Measurements from ENCODE around the gene LCE6A.

LCE6A gene

GRCh38 chr1:152817309-152817708 is 25.3 kb upstream of the LCE6A start:
- TF ChIP-seq, protein P1, sequence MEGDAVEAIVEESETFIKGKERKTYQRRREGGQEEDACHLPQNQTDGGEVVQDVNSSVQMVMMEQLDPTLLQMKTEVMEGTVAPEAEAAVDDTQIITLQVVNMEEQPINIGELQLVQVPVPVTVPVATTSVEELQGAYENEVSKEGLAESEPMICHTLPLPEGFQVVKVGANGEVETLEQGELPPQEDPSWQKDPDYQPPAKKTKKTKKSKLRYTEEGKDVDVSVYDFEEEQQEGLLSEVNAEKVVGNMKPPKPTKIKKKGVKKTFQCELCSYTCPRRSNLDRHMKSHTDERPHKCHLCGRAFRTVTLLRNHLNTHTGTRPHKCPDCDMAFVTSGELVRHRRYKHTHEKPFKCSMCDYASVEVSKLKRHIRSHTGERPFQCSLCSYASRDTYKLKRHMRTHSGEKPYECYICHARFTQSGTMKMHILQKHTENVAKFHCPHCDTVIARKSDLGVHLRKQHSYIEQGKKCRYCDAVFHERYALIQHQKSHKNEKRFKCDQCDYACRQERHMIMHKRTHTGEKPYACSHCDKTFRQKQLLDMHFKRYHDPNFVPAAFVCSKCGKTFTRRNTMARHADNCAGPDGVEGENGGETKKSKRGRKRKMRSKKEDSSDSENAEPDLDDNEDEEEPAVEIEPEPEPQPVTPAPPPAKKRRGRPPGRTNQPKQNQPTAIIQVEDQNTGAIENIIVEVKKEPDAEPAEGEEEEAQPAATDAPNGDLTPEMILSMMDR (IDR thresholded peaks at IDR 0.05; ENCODE audit: insufficient read depth, missing control alignments) = no peak
- FAIRE-seq (no peak), DNase-seq (ENCODE audit: insufficient read length, low spot score) (no peak)

DNA sequence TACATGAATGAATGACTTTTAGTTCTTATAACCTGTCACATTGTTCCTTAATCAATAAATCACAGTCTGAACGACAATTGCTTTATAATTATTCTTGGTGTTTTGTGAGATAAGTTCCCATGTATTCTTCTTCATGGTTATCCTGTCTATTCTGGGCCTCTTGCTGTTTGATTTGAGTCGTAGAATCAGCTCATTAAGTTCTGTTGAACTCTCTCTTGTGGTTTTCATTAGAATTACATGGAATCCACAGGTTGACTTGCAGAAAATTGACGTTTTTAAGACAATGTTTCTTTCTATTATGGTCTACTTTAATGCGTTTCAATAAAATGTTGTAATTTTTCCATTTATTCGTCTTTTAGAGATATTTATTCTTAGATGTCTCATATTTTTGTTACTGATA is 19.4 kb upstream of the LCE6A start:
- no peak for FAIRE-seq

GRCh38 chr1:152824964-152825363 is 17.7 kb upstream of the LCE6A start:
- TF ChIP-seq, protein P1 (IDR thresholded peaks at IDR 0.05; ENCODE audit: insufficient read depth, missing control alignments) = no peak
- DNase-seq (ENCODE audit: insufficient read length, low spot score) (no peak), FAIRE-seq (no peak)

More for the DNA sequence above, 19.4 kb upstream of the LCE6A start:
- DNase-seq (ENCODE audit: insufficient read length, low spot score) = no peak
- TF ChIP-seq, protein P1 (IDR thresholded peaks at IDR 0.05; ENCODE audit: insufficient read depth, missing control alignments) = no peak

- DNase-seq (ENCODE audit: insufficient read length, low spot score) (no peak), FAIRE-seq (no peak)
- TF ChIP-seq, protein P1 (IDR thresholded peaks at IDR 0.05; ENCODE audit: insufficient read depth, missing control alignments) = no peak
These were observed 15.5 kb upstream of the LCE6A start, which contains the start of gene LCE1A for GRCh38 chr1:152827173-152827572. TSS of gene LCE1A (plus strand) at chr1:152827473. CDS start at chr1:152827473, 0 bp downstream.

- no peak for FAIRE-seq
- TF ChIP-seq, protein P1 (IDR thresholded peaks at IDR 0.05; ENCODE audit: insufficient read depth, missing control alignments) = no peak
- DNase-seq (ENCODE audit: insufficient read length, low spot score) = no peak
These were observed 5.8 kb upstream of the LCE6A start for GRCh38 chr1:152836870-152837269.

GRCh38 chr1:152855661-152856060 is 13.0 kb downstream of the LCE6A start:
- FAIRE-seq = no peak
- no peak for DNase-seq (ENCODE audit: insufficient read length, low spot score)
- TF ChIP-seq, protein P1 (IDR thresholded peaks at IDR 0.05; ENCODE audit: insufficient read depth, missing control alignments) = no peak

GRCh38 chr1:152858062-152858461 is 15.4 kb downstream of the LCE6A start:
- FAIRE-seq = no peak
- DNase-seq (ENCODE audit: insufficient read length, low spot score) = no peak
- TF ChIP-seq, protein P1 (IDR thresholded peaks at IDR 0.05; ENCODE audit: insufficient read depth, missing control alignments) = no peak

Measured in D721Med (cell line).